ENCODE measurements around the gene PLA2G3. TPM values are rescaled to one million over a fixed set of nuclear protein-coding genes. Genes with fewer than 3 reads are reported as not detected.

Gene PLA2G3
- total RNA-seq (2014; rRNA removed; shearing (Covaris generic); ENCODE audit: low replicate concordance): not detected in 2 replicates

- Histone ChIP-seq H4K20me1 (ENCODE audit: insufficient read depth, low read depth, low read length) (no peaks in the 10 kb centered on the region), H3K9me3 (ENCODE audit: low read length) (no peaks in the 10 kb centered on the region), H3K79me2 (ENCODE audit: low read length) (no peaks in the 10 kb centered on the region), H3K9ac (ENCODE audit: low read length) (no peak within 1 kb of the TSS), H3K27ac (ENCODE audit: low read length) (no peak within 1 kb of the TSS), H3K4me1 (ENCODE audit: low read length) (no peaks in the 10 kb centered on the region), H2AFZ (ENCODE audit: low read length) (no peak within 1 kb of the TSS), H3K9me2 (replicated peaks; ENCODE audit: insufficient read depth, low read length) (no peaks in the 10 kb centered on the region), H3K4me2 (ENCODE audit: low read depth, low read length, poor library complexity, severe bottlenecking) (no peak within 1 kb of the TSS), H3K27me3 (ENCODE audit: low read length) (no peaks in the 10 kb centered on the region), H3K4me3 (ENCODE audit: low read length) (no peak within 1 kb of the TSS), H3K36me3 (ENCODE audit: insufficient read depth, low read length) (no peaks in the 10 kb centered on the region)
- DNase-seq: peak; percentile 67
Observed at GRCh38 chr22:31139866-31140716, at the start of gene PLA2G3. Gene PLA2G3, minus strand, starts transcription at chr22:31140508. Its CDS starts 154 bp downstream, at chr22:31140354.

- Histone ChIP-seq H3K79me2 (ENCODE audit: low read length) (peaks cover 30% of the 10 kb centered on the region), H2AFZ (ENCODE audit: low read length) (no peak overlapping the region), H3K9ac (ENCODE audit: low read length) (no peak overlapping the region), H3K36me3 (ENCODE audit: insufficient read depth, low read length) (no peaks in the 10 kb centered on the region), H3K9me3 (ENCODE audit: low read length) (no peaks in the 10 kb centered on the region), H3K4me3 (ENCODE audit: low read length) (no peak overlapping the region), H3K27ac (ENCODE audit: low read length) (no peak overlapping the region), H4K20me1 (ENCODE audit: insufficient read depth, low read depth, low read length) (no peaks in the 10 kb centered on the region), H3K9me2 (replicated peaks; ENCODE audit: insufficient read depth, low read length) (no peaks in the 10 kb centered on the region), H3K4me2 (ENCODE audit: low read depth, low read length, poor library complexity, severe bottlenecking) (no peak overlapping the region), H3K27me3 (ENCODE audit: low read length) (no peaks in the 10 kb centered on the region), H3K4me1 (ENCODE audit: low read length) (peaks cover 19% of the 10 kb centered on the region)
- no peak for DNase-seq
Observed at GRCh38 chr22:31187627-31188026, 47.3 kb upstream of the PLA2G3 start.

- no peak for DNase-seq
- H3K4me3 ChIP-seq (ENCODE audit: low read length): no peak overlapping the region
- peaks cover 39% of the 10 kb centered on the region for H3K79me2 ChIP-seq (ENCODE audit: low read length)
- H3K27ac ChIP-seq (ENCODE audit: low read length): no peak overlapping the region
- no peak overlapping the region for H2AFZ ChIP-seq (ENCODE audit: low read length)
- H3K9ac ChIP-seq (ENCODE audit: low read length): no peak overlapping the region
- H3K9me2 ChIP-seq (replicated peaks; ENCODE audit: insufficient read depth, low read length): no peaks in the 10 kb centered on the region
- no peaks in the 10 kb centered on the region for H3K9me3 ChIP-seq (ENCODE audit: low read length)
- peaks cover 8% of the 10 kb centered on the region; the same call in 1 of the 2 replicates for H3K36me3 ChIP-seq (ENCODE audit: insufficient read depth, low read length)
- no peaks in the 10 kb centered on the region for H3K27me3 ChIP-seq (ENCODE audit: low read length)
- no peak overlapping the region for H3K4me2 ChIP-seq (ENCODE audit: low read depth, low read length, poor library complexity, severe bottlenecking)
- no peaks in the 10 kb centered on the region for H3K4me1 ChIP-seq (ENCODE audit: low read length)
- no peaks in the 10 kb centered on the region for H4K20me1 ChIP-seq (ENCODE audit: insufficient read depth, low read depth, low read length)
Observed at GRCh38 chr22:31185056-31185455, 44.7 kb upstream of the PLA2G3 start.

GRCh38 chr22:31184015-31184414 lies 43.7 kb upstream of the PLA2G3 start:
- no peaks in the 10 kb centered on the region for H3K9me2 ChIP-seq (replicated peaks; ENCODE audit: insufficient read depth, low read length)
- no peaks in the 10 kb centered on the region for H4K20me1 ChIP-seq (ENCODE audit: insufficient read depth, low read depth, low read length)
- no peak overlapping the region for H3K9ac ChIP-seq (ENCODE audit: low read length)
- peaks cover 44% of the 10 kb centered on the region for H3K79me2 ChIP-seq (ENCODE audit: low read length)
- no peak overlapping the region for H3K4me3 ChIP-seq (ENCODE audit: low read length)
- no peaks in the 10 kb centered on the region for H3K9me3 ChIP-seq (ENCODE audit: low read length)
- H3K4me2 ChIP-seq (ENCODE audit: low read depth, low read length, poor library complexity, severe bottlenecking): no peak overlapping the region
- H3K36me3 ChIP-seq (ENCODE audit: insufficient read depth, low read length): peaks cover 8% of the 10 kb centered on the region; the same call in 1 of the 2 replicates
- peaks cover 1% of the 10 kb centered on the region; the same call in 1 of the 2 replicates for H3K4me1 ChIP-seq (ENCODE audit: low read length)
- H3K27ac ChIP-seq (ENCODE audit: low read length): no peak overlapping the region
- no peak overlapping the region for H2AFZ ChIP-seq (ENCODE audit: low read length)
- H3K27me3 ChIP-seq (ENCODE audit: low read length): no peaks in the 10 kb centered on the region
- no peak for DNase-seq

- H3K9me3 ChIP-seq (ENCODE audit: low read length): no peaks in the 10 kb centered on the region
- H3K9ac ChIP-seq (ENCODE audit: low read length): no peak overlapping the region
- H3K9me2 ChIP-seq (replicated peaks; ENCODE audit: insufficient read depth, low read length): no peaks in the 10 kb centered on the region
- peaks cover 69% of the 10 kb centered on the region for H3K79me2 ChIP-seq (ENCODE audit: low read length)
- H4K20me1 ChIP-seq (ENCODE audit: insufficient read depth, low read depth, low read length): no peaks in the 10 kb centered on the region
- no peak overlapping the region for H3K27ac ChIP-seq (ENCODE audit: low read length)
- H3K27me3 ChIP-seq (ENCODE audit: low read length): no peaks in the 10 kb centered on the region
- no peak for DNase-seq
- peaks cover 5% of the 10 kb centered on the region; the same call in 1 of the 2 replicates for H3K4me1 ChIP-seq (ENCODE audit: low read length)
- H3K4me2 ChIP-seq (ENCODE audit: low read depth, low read length, poor library complexity, severe bottlenecking): no peak overlapping the region
- H3K36me3 ChIP-seq (ENCODE audit: insufficient read depth, low read length): peaks cover 8% of the 10 kb centered on the region; the same call in 1 of the 2 replicates
- no peak overlapping the region for H3K4me3 ChIP-seq (ENCODE audit: low read length)
- H2AFZ ChIP-seq (ENCODE audit: low read length): no peak overlapping the region
Observed at GRCh38 chr22:31179345-31179744, 39.0 kb upstream of the PLA2G3 start.

GRCh38 chr22:31178859-31179258 lies 38.6 kb upstream of the PLA2G3 start:
- Histone ChIP-seq H3K9me3 (ENCODE audit: low read length) (no peaks in the 10 kb centered on the region), H3K27me3 (ENCODE audit: low read length) (no peaks in the 10 kb centered on the region), H3K4me3 (ENCODE audit: low read length) (no peak overlapping the region), H4K20me1 (ENCODE audit: insufficient read depth, low read depth, low read length) (no peaks in the 10 kb centered on the region), H3K36me3 (ENCODE audit: insufficient read depth, low read length) (peaks cover 8% of the 10 kb centered on the region; the same call in 1 of the 2 replicates), H3K27ac (ENCODE audit: low read length) (no peak overlapping the region), H2AFZ (ENCODE audit: low read length) (no peak overlapping the region), H3K4me1 (ENCODE audit: low read length) (peaks cover 5% of the 10 kb centered on the region; the same call in 1 of the 2 replicates), H3K9me2 (replicated peaks; ENCODE audit: insufficient read depth, low read length) (no peaks in the 10 kb centered on the region), H3K9ac (ENCODE audit: low read length) (no peak overlapping the region), H3K79me2 (ENCODE audit: low read length) (peaks cover 73% of the 10 kb centered on the region), H3K4me2 (ENCODE audit: low read depth, low read length, poor library complexity, severe bottlenecking) (no peak overlapping the region)
- no peak for DNase-seq

- no peak for DNase-seq
- Histone ChIP-seq H3K9me3 (ENCODE audit: low read length) (no peaks in the 10 kb centered on the region), H3K27me3 (ENCODE audit: low read length) (no peaks in the 10 kb centered on the region), H3K9me2 (replicated peaks; ENCODE audit: insufficient read depth, low read length) (no peaks in the 10 kb centered on the region), H2AFZ (ENCODE audit: low read length) (no peak overlapping the region), H3K36me3 (ENCODE audit: insufficient read depth, low read length) (peaks cover 8% of the 10 kb centered on the region), H3K4me1 (ENCODE audit: low read length) (peaks cover 14% of the 10 kb centered on the region; the same call in 1 of the 2 replicates), H3K27ac (ENCODE audit: low read length) (no peak overlapping the region), H3K4me2 (ENCODE audit: low read depth, low read length, poor library complexity, severe bottlenecking) (no peak overlapping the region), H3K79me2 (ENCODE audit: low read length) (peaks cover 86% of the 10 kb centered on the region), H3K4me3 (ENCODE audit: low read length) (no peak overlapping the region), H3K9ac (ENCODE audit: low read length) (no peak overlapping the region), H4K20me1 (ENCODE audit: insufficient read depth, low read depth, low read length) (no peaks in the 10 kb centered on the region)
Observed at GRCh38 chr22:31177420-31178162, 37.3 kb upstream of the PLA2G3 start.

GRCh38 chr22:31176923-31177322 lies 36.6 kb upstream of the PLA2G3 start:
- H4K20me1 ChIP-seq (ENCODE audit: insufficient read depth, low read depth, low read length): no peaks in the 10 kb centered on the region

More at GRCh38 chr22:31176923-31177322, 36.6 kb upstream of the PLA2G3 start:
- Histone ChIP-seq H3K9me3 (ENCODE audit: low read length) (no peaks in the 10 kb centered on the region), H3K79me2 (ENCODE audit: low read length) (peaks cover 88% of the 10 kb centered on the region), H3K27me3 (ENCODE audit: low read length) (no peaks in the 10 kb centered on the region), H3K27ac (ENCODE audit: low read length) (no peak overlapping the region), H3K36me3 (ENCODE audit: insufficient read depth, low read length) (peaks cover 6% of the 10 kb centered on the region), H3K4me1 (ENCODE audit: low read length) (peaks cover 19% of the 10 kb centered on the region), H3K4me3 (ENCODE audit: low read length) (no peak overlapping the region), H2AFZ (ENCODE audit: low read length) (no peak overlapping the region), H3K4me2 (ENCODE audit: low read depth, low read length, poor library complexity, severe bottlenecking) (no peak overlapping the region), H3K9ac (ENCODE audit: low read length) (no peak overlapping the region), H3K9me2 (replicated peaks; ENCODE audit: insufficient read depth, low read length) (no peaks in the 10 kb centered on the region)
- no peak for DNase-seq

All from Karpas-422 (cell line).